ENCODE results near the gene ACBD3.

DNA sequence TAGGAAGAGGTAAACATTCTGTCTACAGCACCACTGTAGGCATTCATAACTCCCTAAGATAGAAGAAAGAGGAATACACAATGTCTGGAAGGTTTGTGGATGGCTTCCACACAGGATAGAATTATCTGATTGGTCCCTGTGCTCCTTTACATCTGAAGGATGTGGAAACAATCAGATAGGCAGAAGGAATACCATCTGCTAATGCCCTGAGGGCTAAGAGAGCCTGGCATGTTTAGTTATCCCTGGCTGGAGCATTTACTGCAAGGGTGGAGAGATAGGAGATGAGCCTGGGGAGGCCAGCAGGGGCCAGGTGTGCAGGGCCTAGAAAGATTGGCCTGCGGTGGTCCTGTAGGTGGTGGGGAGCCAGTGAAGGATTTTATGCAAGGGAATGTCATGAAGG lies 8.6 kb upstream of the ACBD3 start:
- TF ChIP-seq, protein P1, sequence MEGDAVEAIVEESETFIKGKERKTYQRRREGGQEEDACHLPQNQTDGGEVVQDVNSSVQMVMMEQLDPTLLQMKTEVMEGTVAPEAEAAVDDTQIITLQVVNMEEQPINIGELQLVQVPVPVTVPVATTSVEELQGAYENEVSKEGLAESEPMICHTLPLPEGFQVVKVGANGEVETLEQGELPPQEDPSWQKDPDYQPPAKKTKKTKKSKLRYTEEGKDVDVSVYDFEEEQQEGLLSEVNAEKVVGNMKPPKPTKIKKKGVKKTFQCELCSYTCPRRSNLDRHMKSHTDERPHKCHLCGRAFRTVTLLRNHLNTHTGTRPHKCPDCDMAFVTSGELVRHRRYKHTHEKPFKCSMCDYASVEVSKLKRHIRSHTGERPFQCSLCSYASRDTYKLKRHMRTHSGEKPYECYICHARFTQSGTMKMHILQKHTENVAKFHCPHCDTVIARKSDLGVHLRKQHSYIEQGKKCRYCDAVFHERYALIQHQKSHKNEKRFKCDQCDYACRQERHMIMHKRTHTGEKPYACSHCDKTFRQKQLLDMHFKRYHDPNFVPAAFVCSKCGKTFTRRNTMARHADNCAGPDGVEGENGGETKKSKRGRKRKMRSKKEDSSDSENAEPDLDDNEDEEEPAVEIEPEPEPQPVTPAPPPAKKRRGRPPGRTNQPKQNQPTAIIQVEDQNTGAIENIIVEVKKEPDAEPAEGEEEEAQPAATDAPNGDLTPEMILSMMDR (IDR thresholded peaks at IDR 0.05; ENCODE audit: low read length): no peak
- no peak for TF ChIP-seq EZH2 (optimal IDR thresholded peaks at IDR 0.05; ENCODE audit: low read depth, low read length)
